ENCODE data around the gene SLIT3.

SLIT3 gene

DNA sequence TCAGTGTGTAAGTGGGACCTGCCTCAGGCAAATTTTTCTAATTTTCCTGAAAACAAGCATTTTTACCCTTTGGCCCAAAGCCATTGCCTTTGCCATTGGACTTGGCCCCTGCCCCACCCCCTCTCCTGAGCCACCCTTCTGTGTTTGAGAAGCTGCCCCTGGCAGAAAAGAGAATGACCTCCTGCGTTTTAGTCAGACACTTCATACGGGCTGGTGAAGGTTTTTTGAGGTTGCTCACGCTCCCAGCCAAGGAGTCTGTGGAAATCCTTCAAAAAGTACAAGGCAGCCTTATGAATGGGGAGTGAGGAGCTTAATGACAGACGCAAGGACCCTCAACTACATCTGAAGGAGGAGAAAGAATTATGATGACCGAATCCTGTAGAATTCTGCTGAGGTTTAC, 308.9 kb downstream of the SLIT3 start:
- no peak for DNase-seq (ENCODE audit: low read depth in 2 of 2)

DNA sequence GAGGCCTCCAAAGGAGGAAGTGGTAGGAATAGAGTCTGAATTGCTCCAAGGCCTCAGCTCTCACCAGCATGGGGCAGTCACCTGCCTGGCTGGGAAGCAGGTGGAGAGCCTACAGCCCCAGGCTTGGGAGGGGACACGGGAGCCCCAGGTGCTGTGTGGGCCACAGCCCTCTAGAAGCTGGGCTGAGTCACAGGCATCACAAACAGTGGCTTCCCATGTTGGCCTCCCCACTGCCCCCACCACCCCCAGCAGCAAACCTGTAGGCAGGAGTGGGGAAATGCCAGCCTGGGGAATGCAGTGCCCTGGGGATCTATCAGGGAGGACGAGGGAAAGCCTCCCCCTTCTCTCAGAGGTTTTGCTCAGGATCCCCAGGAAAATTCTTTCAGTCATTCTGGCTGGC, 309.6 kb downstream of the SLIT3 start:
- DNase-seq (ENCODE audit: low read depth in 2 of 2) = no peak

DNA sequence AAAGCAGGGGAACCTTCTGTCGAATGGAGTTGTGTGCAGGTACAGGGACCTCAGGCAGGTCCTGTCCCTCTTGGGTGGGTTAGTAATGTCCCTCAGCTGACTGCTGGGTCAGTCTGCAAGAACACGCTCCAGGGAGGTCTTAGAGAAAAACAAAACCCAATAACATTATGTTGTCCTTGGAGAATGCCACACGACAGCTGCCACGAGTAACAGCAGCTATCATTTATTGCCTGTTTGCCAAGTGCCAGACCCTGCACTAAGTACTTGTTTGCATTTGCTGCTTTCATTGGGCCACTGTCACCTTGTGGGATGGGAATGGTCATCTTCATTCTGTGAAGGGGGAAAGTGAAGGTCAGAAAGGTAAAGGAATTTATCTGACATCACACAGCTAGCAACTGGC, 310.3 kb downstream of the SLIT3 start:
- DNase-seq (ENCODE audit: low read depth in 2 of 2) = no peak

DNA sequence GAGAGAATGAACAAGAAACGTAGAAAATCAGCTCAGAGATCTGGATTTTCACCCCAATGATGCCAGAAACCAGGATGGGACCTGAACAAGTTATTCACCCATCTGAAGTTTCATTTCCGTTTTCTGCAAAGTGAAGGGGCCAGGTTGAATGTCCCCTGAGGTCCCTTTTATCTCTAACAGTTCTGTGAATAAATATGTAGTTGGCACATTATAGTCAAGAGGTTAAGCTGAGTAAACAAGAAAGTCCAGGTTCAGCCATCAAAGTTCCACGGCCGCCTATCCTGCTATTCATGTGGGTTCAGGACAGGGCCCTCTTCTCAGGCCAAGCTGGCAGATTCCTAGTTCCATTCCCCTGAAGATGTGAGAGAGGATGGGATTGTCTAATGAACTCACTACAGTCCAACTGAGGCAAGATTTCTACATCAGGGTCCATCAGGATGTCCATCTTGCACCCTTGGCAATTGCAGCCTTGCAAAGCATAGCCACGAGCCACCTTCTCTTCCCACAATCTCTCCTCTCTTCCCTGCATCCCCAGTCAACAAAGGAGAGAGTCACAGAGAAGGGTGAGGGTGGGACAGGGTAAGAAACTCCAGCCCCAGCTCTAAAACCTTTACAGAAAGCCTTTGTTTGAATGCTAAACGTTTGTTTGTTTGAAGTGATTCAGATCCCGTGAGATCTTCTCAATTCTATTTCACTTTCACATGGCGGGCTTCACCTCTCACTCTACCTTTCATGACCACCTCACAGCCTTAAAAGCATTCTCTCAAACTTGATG, 311.0 kb downstream of the SLIT3 start:
- no peak for DNase-seq (ENCODE audit: low read depth in 2 of 2)

DNA sequence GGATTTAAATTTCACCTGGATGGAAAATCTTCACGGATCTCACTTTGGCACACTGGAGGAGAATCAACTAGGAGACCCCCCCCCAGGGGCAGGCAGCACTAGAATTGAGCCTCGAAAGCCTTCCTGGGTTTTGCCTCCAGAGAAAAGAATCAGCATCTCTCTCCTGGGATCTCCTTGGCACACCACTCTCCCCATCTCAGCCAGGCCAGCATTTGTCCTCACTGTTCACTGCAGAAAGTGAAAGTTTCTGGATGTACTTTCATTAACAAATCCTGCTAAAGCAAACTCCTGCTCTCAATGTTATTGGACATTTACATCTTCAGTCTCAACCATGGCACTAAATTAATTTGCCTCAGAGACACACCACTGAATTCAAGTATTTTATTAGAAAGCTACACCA, 312.2 kb downstream of the SLIT3 start:
- DNase-seq (ENCODE audit: low read depth in 2 of 2) = no peak

DNA sequence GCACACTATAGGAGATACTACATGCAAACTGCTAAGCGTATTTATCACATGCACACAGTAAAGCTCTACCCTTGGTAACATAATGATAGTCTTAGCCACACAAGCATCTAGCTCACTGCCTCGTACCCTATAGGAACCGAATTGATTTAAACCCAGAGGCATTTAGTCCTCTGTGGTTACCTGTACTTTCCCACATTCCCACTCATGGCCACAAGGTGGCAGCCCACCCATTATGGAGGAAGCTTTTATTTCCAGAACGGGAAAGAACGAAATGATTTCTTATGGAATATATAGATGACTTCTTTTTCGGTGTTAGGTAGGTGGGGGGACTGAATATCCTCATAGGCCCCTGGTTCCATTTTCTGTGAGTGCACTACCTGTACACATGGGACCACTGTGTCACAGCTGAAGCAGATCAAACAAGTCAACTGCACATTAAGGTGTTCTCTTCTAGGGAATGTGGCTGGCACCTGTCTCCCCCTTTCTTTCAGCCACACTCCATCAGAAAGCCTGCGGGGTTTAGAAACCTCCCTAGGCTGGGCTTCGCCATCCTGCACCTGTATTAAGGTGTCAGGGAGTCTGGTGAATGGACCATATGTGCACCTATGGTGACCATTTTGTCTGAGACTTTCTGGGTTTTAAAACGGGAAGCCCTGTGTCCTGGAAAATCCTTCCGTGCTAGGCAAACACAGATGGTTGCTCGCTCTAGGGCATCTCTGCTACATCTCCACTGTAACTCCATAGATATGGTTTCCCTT, 313.2 kb downstream of the SLIT3 start:
- DNase-seq (ENCODE audit: low read depth in 2 of 2) = peak; percentile 4 to 10

DNA sequence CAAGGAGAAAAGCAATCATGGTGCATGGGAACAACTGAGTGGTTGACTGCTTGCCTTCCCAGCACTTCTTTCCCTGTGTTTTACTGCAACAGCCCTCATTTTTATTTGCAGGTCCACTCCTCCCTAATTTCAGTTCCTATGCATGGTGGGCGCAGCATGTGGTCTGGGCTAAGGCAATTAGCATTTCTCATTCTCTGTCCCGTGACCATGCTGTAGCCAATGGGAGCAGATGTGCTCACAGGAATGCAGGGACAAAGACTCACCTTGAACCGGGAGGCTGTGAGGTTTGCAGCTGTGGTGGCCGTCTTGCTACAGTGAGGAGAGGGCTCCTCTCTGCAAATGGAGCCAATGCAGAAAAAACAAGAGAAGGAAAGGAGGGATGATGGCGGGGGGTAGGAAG, 315.5 kb downstream of the SLIT3 start:
- no peak for DNase-seq (ENCODE audit: low read depth in 2 of 2)

DNA sequence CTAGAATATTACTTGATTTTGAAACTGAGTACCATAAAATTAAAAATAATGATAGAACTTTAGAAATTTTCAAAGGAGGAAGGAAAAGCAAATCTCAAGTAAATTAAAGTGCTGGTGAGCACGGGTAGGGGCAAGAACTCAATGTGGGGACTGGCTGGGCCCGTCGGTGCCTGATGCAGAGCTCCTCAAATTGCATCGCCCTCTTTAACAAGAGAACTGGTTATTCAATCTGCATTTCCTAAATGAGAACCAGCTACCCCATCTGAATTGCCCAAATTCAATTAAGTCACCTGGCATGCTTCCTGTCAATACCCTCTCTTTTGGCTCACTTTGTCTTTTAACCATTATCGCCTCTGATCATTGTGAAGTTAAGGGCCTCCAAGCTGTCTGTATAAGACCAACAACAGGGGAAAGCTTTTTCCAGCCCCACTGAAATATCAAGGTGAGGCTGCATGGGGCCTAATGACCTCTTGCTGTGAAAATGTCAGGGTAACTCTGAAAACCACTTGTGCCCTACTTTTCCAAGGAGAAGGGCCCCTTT, 316.7 kb downstream of the SLIT3 start:
- DNase-seq (ENCODE audit: low read depth in 2 of 2) = no peak

DNA sequence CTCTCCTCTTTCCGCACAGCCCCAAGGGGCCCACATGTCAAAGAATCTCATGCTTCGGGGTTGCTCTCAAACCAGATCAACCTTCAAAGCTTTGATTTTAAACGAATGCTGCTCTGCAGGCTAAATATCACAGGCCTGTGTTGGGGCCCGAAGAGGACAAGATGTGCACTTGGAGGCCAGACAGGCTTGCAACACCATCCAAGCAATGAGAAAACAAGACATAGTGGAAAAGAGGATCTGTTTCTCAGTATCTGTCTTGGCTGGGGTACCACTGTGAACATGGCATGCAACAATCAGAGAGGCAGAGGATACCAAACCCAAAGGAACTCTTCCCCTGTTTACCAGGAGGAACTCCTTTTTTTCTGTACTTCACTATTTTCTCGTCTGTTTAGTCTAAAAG, 321.8 kb downstream of the SLIT3 start:
- DNase-seq (ENCODE audit: low read depth in 2 of 2) = no peak

DNA sequence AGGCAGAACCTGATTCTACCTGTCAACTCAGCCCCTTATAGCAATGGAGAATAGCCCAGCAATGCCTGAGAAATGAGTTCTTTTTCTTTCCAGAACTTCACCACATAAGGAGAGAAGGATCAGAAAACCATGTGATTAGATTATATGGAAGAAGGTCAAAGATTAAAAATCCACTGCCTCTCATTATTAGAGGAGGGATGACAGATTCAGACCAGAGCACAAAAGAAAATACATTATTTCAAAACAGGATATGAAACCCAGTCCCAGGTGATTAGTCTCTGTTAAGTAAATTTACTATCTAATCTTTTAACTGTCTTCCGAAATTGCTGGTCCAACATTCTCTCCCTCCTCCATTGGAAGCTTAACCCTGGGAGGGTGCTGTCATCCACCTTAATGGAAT, 322.4 kb downstream of the SLIT3 start:
- no peak for DNase-seq (ENCODE audit: low read depth in 2 of 2)

DNA sequence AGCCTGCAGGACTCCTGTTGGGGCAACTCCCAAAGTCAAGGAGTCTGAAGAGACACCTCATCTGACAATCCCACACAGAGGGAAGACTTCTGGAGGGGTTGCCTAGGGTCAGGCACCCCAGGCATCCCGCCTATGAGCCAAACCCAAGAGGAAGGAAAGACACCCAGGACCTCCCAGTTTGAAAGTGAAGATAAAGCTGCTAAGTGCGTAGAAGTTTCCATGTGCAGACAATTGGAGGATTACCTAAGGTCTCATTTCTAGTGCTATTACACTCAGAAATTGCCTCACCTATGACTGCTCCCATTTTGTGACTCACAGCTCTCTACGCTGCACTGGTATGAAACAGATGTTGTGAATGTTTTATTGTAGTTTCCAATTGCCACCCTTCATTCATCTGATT, 322.9 kb downstream of the SLIT3 start:
- DNase-seq (ENCODE audit: low read depth in 2 of 2) = no peak

DNA sequence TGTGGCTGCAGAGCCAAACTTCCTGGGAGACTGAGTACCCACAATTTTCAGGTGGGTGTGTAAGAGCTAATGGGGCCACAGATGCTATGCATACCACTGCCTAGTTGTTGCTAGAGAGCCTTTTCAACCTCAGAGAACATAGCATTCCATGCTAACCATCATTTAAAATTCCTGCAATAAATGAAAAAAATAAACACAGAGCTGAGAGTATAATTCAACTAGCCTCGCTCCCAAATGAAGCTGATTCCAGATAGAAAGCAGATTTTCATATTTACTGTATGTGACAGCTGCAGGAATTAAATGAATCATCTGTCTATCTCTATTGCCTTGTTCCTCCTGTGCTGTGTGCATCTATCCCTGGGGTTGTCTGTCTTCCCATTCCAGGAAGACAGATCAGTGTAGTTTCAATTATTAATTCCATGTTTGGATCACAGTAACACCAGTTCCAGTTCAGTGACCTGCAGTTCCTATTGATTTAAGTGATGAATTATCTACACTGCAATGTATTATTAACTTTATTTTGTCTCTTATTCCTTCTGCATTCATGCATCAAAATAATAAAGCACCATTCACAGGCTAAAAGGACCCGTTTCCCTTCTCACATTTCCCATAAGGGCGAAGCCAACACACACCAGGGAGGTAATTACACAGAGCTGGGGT, 324.5 kb downstream of the SLIT3 start:
- no peak for DNase-seq (ENCODE audit: low read depth in 2 of 2)

DNA sequence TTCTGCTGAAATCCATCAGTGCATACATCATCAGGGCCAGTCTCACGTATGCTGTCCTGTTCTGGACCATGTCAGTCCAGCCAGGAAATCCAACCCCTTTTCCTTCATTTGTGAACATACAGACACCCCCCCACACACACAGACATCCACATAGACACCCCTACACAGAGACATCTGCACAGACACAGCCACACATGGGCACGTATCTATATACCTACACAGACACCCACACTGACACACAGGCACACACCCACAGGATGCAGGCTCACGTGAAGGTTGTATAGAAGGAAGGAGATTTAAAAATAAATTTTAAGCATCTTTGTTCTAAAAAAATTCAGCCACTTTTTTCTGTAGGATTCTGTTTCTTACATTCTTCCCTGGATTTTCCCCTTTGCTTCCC, 325.6 kb downstream of the SLIT3 start:
- no peak for DNase-seq (ENCODE audit: low read depth in 2 of 2)

DNA sequence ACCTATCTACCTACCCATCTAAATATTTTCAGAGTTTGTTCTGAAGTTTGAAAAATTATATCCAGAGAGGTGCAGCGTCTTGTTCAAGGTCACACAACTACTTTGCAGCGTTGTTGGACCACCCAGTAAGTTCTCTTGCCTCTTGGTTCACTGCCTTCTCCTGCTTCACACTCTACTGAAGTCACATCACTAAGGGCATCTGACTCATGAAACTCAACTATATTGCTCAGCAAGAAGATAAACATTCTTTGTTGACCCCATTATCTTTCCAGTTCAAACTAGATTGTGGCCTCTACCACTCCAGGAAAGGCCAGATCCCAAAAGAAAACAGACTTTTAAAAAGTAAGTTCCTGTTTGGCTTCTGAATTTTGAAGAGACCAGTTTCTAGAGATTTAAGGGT, 326.9 kb downstream of the SLIT3 start:
- no peak for DNase-seq (ENCODE audit: low read depth in 2 of 2)

DNA sequence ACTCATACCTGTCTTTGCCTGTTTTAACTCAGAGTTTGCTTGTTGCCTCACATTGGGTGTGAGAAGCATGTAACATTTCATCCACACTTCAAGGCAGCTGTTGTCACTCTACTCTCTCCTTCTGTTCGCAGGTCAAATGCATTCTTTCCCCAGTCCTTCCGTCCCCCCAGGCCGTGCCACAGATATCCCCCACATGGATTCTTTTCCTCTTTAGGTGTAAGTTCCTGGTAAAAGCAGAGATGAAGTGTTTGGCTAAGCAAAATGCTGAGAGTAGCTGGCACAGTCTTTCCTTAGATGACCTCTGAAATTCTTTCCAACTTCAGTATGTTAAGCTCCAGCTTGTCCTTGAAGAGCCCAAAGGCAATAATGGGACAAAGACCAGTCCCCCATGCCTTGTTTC, 328.2 kb downstream of the SLIT3 start:
- DNase-seq (ENCODE audit: low read depth in 2 of 2) = no peak

DNA sequence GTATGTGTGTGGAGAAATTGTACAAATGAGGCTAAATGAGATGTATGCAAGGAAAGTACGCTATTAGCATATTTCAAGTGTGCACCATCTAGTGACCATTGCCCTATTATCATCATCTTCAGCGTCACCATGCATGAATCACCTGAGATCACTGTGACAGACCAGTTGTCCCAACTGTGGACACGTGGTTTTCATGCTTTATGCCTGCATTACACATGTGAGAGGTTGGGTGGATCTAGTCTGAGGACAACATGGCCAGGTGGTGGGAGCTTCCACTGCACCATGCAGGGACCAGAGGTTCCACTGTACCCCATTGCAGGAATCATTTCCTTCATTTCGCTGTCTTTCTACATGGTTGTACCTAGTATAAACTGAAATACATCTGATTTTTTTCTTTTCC, 329.8 kb downstream of the SLIT3 start:
- no peak for DNase-seq (ENCODE audit: low read depth in 2 of 2)

DNA sequence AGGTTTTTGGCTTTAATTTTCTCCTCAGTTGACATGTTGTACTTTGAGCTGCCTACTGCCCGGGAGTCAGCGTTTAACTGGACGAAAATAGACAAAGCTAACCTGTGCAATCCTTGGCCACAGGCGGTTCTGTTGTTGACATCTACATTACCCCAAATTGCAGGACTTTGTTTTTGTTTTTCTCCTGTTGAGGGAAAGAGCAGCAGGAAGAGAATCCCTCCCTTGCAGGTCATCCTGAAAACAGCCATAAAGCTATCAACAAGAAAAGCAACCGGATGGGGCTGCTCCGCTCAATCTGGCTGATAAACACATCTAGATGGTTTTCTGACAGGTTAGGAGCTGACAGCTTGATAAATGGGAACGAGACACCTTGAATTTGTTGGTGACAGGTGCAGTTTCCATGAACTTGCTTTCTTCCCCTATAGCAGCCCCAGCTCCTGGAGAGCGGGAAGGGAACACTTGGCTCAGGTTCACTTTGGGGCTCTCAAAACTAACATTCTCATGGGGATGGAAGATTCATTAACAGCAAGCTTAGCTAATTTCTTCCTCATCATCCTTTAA, 331.5 kb downstream of the SLIT3 start:
- DNase-seq (ENCODE audit: low read depth in 2 of 2) = no peak

DNA sequence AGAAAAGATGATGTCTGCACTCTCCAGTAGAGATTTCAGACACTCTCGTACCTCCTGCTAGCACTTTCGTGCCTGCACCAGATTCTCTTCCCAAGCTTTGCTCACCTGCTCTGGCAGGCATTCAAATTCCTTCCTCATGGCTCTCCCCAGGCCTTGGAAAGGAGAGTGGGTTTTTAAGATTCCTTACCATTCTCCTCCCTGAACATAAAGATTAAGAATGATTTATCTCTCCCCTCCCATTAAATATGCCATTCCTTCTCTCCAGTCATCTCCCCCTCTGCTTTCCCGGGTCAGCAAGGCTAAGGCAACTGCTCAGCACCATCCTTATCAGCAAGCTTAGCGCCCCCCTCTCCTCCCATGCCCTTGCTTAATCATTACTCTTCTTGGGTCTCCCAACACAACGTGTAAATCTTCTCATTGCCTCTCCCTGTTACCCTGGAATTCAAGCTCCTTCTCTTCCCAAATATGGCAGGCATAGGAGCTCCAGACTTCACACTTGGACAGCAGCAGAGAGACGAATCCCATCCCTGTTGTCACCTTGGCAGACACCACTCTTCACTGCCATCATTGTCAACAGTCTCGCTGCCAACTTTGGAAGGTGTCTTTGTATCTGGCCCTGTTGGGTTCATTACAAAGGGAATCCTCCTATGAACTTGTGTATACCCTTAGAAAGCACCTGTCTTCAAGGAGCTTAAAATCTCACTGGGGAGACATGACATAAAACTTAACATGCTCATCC, 332.9 kb downstream of the SLIT3 start:
- DNase-seq (ENCODE audit: low read depth in 2 of 2) = no peak

DNA sequence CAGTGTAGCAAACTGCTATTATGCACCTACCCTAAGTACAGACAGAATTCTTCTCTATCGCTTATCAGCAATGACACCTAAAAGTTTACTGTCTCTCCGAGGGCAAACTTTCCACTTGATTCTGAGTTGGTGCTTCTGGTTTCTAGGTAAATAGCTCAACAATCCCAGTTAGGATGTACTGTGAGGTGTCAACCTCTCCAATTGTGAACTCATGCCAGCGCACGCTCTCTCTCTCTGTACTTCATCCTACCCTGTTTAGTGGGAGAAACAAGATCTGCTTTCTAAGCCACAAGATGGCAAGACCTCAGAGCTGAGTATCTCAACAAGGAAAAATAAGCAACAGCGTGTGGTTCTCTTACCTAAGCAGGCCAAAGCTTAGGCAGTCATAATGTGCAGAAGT, 335.3 kb downstream of the SLIT3 start:
- no peak for DNase-seq (ENCODE audit: low read depth in 2 of 2)

DNA sequence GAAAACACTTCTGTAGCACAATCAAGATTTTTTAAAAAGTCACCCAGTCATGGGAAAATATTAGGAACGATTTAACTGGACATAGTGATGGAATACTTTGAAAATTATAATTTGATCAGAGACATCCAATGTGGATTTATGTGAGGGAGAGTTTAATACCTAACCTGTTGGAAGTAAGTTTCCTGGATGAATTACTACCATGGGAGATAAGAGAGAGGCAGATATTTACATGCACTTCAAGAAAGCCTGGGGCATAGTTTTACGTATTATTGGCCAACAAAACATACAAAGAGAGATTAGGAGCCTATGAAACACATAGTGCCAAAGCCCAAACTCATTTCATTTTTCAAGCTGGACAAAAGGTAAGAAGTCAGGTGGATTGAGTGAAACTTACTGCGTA, 336.8 kb downstream of the SLIT3 start:
- no peak for DNase-seq (ENCODE audit: low read depth in 2 of 2)

DNA sequence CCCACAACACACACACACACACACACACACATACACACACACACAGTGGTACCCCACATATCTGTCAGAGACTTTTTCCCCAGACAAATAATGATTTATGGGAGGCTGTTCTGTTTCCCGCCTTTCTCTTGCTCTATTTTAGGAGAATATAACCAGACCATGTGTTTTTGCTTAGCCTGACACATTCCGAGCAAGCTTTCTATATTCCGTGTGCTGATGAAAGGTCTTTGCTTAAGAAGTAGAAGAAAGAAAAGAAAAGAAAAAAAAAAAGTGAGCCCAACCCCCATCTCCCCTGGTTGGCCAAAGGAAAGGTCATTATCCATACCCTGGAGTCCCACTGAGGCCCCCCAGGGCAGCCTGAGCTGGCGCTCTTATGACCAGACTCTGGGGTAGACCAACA, 338.6 kb downstream of the SLIT3 start:
- DNase-seq (ENCODE audit: low read depth in 2 of 2) = no peak

DNA sequence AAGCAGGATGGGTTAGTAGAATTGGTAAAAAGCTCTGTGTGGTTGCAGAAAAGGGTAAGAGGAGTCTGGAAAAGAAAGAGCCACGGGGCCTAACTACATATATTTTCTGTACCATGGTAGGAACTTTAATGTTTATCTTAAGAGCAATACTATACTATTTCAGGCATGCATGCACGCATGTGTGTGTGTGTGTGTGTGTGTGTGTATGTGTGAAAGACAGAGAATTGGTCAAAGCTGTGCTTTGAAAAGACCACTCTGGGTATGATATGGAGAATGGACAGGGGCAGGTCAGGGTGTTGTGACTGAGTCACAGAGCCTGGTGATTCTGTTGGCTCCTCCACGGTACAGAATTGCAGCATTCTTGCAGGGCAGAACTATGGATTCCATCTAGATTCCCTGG, 339.3 kb downstream of the SLIT3 start:
- DNase-seq (ENCODE audit: low read depth in 2 of 2) = no peak
